GM12878 (cell line): ENCODE results near the gene PDE11A. TPM values are rescaled to one million over a fixed set of nuclear protein-coding genes. Genes with fewer than 3 reads are reported as not detected.

ENCODE experiments used
- ATAC-seq: fragments of 200-7000 bp; cut with Tn5 transposase; 3 replicates; pipeline ENCODE4 v1.9.1; 2020; ENCODE audit warnings: mild to moderate bottlenecking, moderate library complexity
- BruUV-seq: library from RNA; stranded (reverse); fragments of 400-500 nt; replicated peaks from 2 replicates; lab custom pipeline; 2021; lab: Mats Ljungman, UMichigan
- CTCF ChIA-PET: fragments of 300-600 bp; sonication (Branson Sonifier 250); formaldehyde crosslinking; extraction: SDS; loops from one replicate; lab custom pipeline; 2021; ENCODE audit warnings: inconsistent platforms; lab: Yijun Ruan, JAX
- POLR2A ChIA-PET: fragments of 350-600 bp; formaldehyde crosslinking; extraction: SDS; loops from one replicate; lab custom pipeline; 2021; ENCODE audit warnings: inconsistent platforms; lab: Charles Lee
- RAD21 ChIA-PET: fragments of 300-600 bp; sonication (Branson Sonifier 250); formaldehyde crosslinking; loops from one replicate; lab custom pipeline; 2023; ENCODE audit warnings: antibody characterized with exemption; ENCODE audit not compliant: unreplicated experiment; lab: Charles Lee
- SMC1A ChIA-PET: fragments of 300-600 bp; sonication (Branson Sonifier 250); formaldehyde crosslinking; loops from one replicate; lab custom pipeline; 2023; ENCODE audit not compliant: unreplicated experiment, uncharacterized antibody; lab: Charles Lee
- DNase-seq: peaks from one replicate; pipeline ENCODE4 v3.0.0-alpha.2; 2011; ENCODE audit warnings: low read depth, low spot score
- FAIRE-seq: peaks from 3 replicates; lab custom pipeline; 2011; peaks lifted over from hg19 to GRCh38; lab: Jason Lieb, UNC
- H2AFZ ChIP-seq: 2 replicates; pipeline ENCODE4 v1.6.0; 2011; ENCODE audit warnings: low read depth, low read length, control low read depth; ENCODE audit not compliant: control insufficient read depth
- H3K27ac ChIP-seq: 2 replicates; pipeline ENCODE4 v1.5.1; 2011; ENCODE audit warnings: control low read depth; ENCODE audit not compliant: control insufficient read depth, insufficient read depth
- H3K27me3 ChIP-seq, 2 experiments: replicated peaks in 1 of 2; 2 replicates each; pipeline versions ENCODE4 v1.6.0 to v1.6.1; 2011; ENCODE audit warnings: low read length in 1 of 2; ENCODE audit not compliant: control insufficient read depth in 2 of 2, insufficient read depth in 2 of 2
- H3K36me3 ChIP-seq, 2 experiments: 2 replicates each; pipeline ENCODE4 v1.5.1; 2011; ENCODE audit warnings: low read length in 1 of 2; ENCODE audit not compliant: control insufficient read depth in 2 of 2, insufficient read depth in 2 of 2
- H3K4me1 ChIP-seq: 2 replicates; pipeline ENCODE4 v1.6.1; 2011; ENCODE audit warnings: mild to moderate bottlenecking, low read length, moderate library complexity, mixed read lengths; ENCODE audit not compliant: control insufficient read depth, insufficient read depth
- H3K4me2 ChIP-seq: 2 replicates; pipeline ENCODE4 v1.6.0; 2011; ENCODE audit warnings: control low read depth; ENCODE audit not compliant: control insufficient read depth, insufficient read depth
- H3K4me3 ChIP-seq: fragments of 200-600 bp; sonication (generic); 2 replicates; pipeline ENCODE4 v1.5.1; 2016
- H3K79me2 ChIP-seq: 2 replicates; pipeline ENCODE4 v1.6.0; 2011; ENCODE audit warnings: low read length; ENCODE audit not compliant: control insufficient read depth, insufficient read depth
- H3K9ac ChIP-seq: 2 replicates; pipeline ENCODE4 v1.8.0; 2011; ENCODE audit warnings: low read length, control low read depth, mixed read lengths; ENCODE audit not compliant: control insufficient read depth, insufficient read depth
- H3K9me3 ChIP-seq: replicated peaks from 3 replicates; pipeline ENCODE4 v1.5.1; 2011; ENCODE audit warnings: mild to moderate bottlenecking, low read length; ENCODE audit not compliant: control insufficient read depth, insufficient read depth
- H4K20me1 ChIP-seq: 2 replicates; pipeline ENCODE4 v1.6.0; 2011; ENCODE audit not compliant: control insufficient read depth, insufficient read depth
- ATF2 ChIP-seq: IDR thresholded peaks from 2 replicates; pipeline ENCODE4 v1.6.1; 2012; ENCODE audit warnings: low read length, inconsistent platforms
- BCL11A ChIP-seq: IDR thresholded peaks from 2 replicates; pipeline ENCODE4 v1.6.1; 2011; ENCODE audit warnings: low read depth, low read length
- BCL3 ChIP-seq: IDR thresholded peaks from 2 replicates; pipeline ENCODE4 v1.6.1; 2011; ENCODE audit warnings: borderline replicate concordance, low read depth, mild to moderate bottlenecking, moderate library complexity, low read length; ENCODE audit not compliant: insufficient read depth, poor library complexity, severe bottlenecking
- CBFB ChIP-seq: IDR thresholded peaks from 2 replicates; pipeline ENCODE4 v1.6.1; 2016; ENCODE audit warnings: antibody characterized with exemption, low read depth
- CEBPB ChIP-seq, 2 experiments: fragments of 150-350 bp in 1 of 2; IDR thresholded peaks; 2 replicates each; pipeline ENCODE4 v1.6.1; 2012 to 2014; ENCODE audit warnings: low read depth in 2 of 2, low read length in 2 of 2, borderline replicate concordance in 1 of 2, inconsistent platforms in 1 of 2
- GATAD2B ChIP-seq: fragments of 450-650 bp; conservative IDR thresholded peaks from 2 replicates; pipeline ENCODE4 v1.6.1; 2017; ENCODE audit warnings: low read depth, mild to moderate bottlenecking, moderate library complexity
- IRF5 ChIP-seq: fragments of 450-650 bp; IDR thresholded peaks from 2 replicates; pipeline ENCODE4 v1.6.1; 2017; ENCODE audit warnings: borderline replicate concordance
- JUND ChIP-seq: IDR thresholded peaks from 2 replicates; pipeline ENCODE4 v1.6.1; 2012; ENCODE audit warnings: low read depth, mild to moderate bottlenecking, low read length, improper control_type of control experiment, moderate library complexity
- NBN ChIP-seq: fragments of 450-650 bp; IDR thresholded peaks from 2 replicates; pipeline ENCODE4 v1.6.1; 2016
- RBBP5 ChIP-seq: fragments of 200-600 bp; sonication (generic); conservative IDR thresholded peaks from 2 replicates; pipeline ENCODE4 v1.6.1; 2016
- RELB ChIP-seq: fragments of 450-650 bp; IDR thresholded peaks from 2 replicates; pipeline ENCODE4 v1.6.1; 2017; ENCODE audit warnings: low read depth, mild to moderate bottlenecking, moderate library complexity
- STAT3 ChIP-seq: IDR thresholded peaks from 2 replicates; pipeline ENCODE4 v1.6.1; 2011; ENCODE audit warnings: low read depth, low read length, improper control_type of control experiment
- YY1 ChIP-seq: IDR thresholded peaks from 2 replicates; pipeline ENCODE4 v1.6.1; 2011; ENCODE audit warnings: low read depth, mild to moderate bottlenecking, low read length
- ZBTB11 ChIP-seq: fragments of 450-650 bp; formaldehyde crosslinking; IDR thresholded peaks from 2 replicates; pipeline ENCODE4 v1.5.0; 2022; ENCODE audit warnings: mild to moderate bottlenecking, missing genetic modification characterization
- WGBS: methylation state at CpG from one replicate; pipeline ENCODE4 v1.1.6; 2016; ENCODE audit warnings: low lambda C conversion rate; ENCODE audit not compliant: insufficient replicate concordance, insufficient coverage; ENCODE audit errors: missing lambda C conversion rate; 5-methylcytosine and 5-hydroxymethylcytosine counted together
- in situ Hi-C: fragments of 300-500 bp; cut with MboI; formaldehyde crosslinking; loops from 9 replicates; pipeline ENCODE4 v1.14.3; 2018; ENCODE audit warnings: mixed read lengths
- intact Hi-C: fragments of 100-400 bp; cut with micrococcal nuclease; formaldehyde crosslinking; loops from one replicate; pipeline ENCODE4 v1.14.2; 2022; ENCODE audit not compliant: unreplicated experiment
- polyA plus RNA-seq, 11 experiments: library from polyadenylated mRNA; depleted of rRNA in 4 of 11; unstranded in 6 of 11; stranded (reverse) in 5 of 11; fragments of >200 nt; fragmentation: Nextera tagmentation in 4 of 11; fragmentation: Illumina TruSeq in 1 of 11; extraction: Ambion mirVana in 4 of 11; extraction: Trizol in 1 of 11; gene quantifications; 1 replicate in 1 of 11; 2 replicates in 10 of 11; pipeline versions ENCODE4 v1.2.1 to v1.2.3, GENCODE V29; 2011 to 2016; ENCODE audit warnings: inconsistent platforms in 2 of 11, missing spikeins in 2 of 11, low read depth in 1 of 11
- total RNA-seq, 4 experiments: library from RNA; depleted of rRNA in 3 of 4; stranded (reverse); fragments of >200 nt in 3 of 4; fragmentation: Illumina TruSeq in 1 of 4; extraction: Trizol in 1 of 4; gene quantifications; 2 replicates each; pipeline versions ENCODE4 v1.2.1 to v1.2.3, GENCODE V29; 2013 to 2021

The PDE11A gene
- total and polyA plus RNA-seq, 10 of the 15 experiments (the other 5 are each of a cell fraction or from before 2014, with no cell fraction given) = 0.01 to 0.17 (median 0.06) TPM; not detected in 5

GRCh38 chr2:178119179-178119922 is 46.8 kb upstream of the PDE11A start:
- no peak for FAIRE-seq
- ChIA-PET SMC1A (interaction anchor here (0.6 to 1.1 kb wide), 3 partner anchors 8 to 507 kb away, joined by 3 to 4 read pairs (median 3); no protein-coding TSS in a partner anchor), CTCF (interaction anchor here (0.7 to 2.2 kb wide), 6 partner anchors 8 to 300 kb away, joined by 3 to 13 read pairs (median 5); partner anchors contain the start of gene RBM45), RAD21 (interaction anchor here (1.1 kb wide), 1 partner anchor 175 kb away, joined by 4 read pairs; no protein-coding TSS in a partner anchor), POLR2A (no interaction called here)
- BruUV-seq = no TSS peak
- no peak overlapping the region for H3K9ac ChIP-seq
- H3K27me3 ChIP-seq = no peaks in the 10 kb centered on the region
- ATAC-seq = no peak
- no peak for DNase-seq
- H3K9me3 ChIP-seq = no peaks in the 10 kb centered on the region
- 94% methylated on average over 3 of the region's 3 CpGs for WGBS
- H3K4me1 ChIP-seq = peaks cover 7% of the 10 kb centered on the region
- no peak overlapping the region for H3K27ac ChIP-seq
- H3K4me2 ChIP-seq = no peak overlapping the region
- H3K4me3 ChIP-seq = no peak overlapping the region
- no peak overlapping the region for H2AFZ ChIP-seq
- intact Hi-C loops (no loop called here), in situ Hi-C loops (no loop called here)
- no peaks in the 10 kb centered on the region; the same call in none of the 2 replicates for H3K79me2 ChIP-seq
- no peaks in the 10 kb centered on the region for H4K20me1 ChIP-seq
- H3K36me3 ChIP-seq = no peaks in the 10 kb centered on the region
- TF ChIP-seq BCL11A (no peak), RBBP5 (no peak), CBFB (no peak), NBN (no peak), IRF5 (no peak), ATF2 (no peak), STAT3 (no peak), BCL3 (no peak), CEBPB (IDR thresholded peaks at IDR 0.05; ENCODE audit: borderline replicate concordance in 1 of 2, low read depth in 2 of 2, low read length in 2 of 2) (no peak), ZBTB11 (CRISPR knock-in tag) (no peak), JUND (no peak), GATAD2B (no peak), YY1 (no peak), RELB (no peak)
